ENCODE data around the gene C6orf15. TPM values are rescaled to one million over a fixed set of nuclear protein-coding genes. Genes with fewer than 3 reads are reported as not detected.

The C6orf15 gene
- total and polyA plus RNA-seq, 2 donors from 2014 or later: not detected

- no peak overlapping the region for H3K9ac ChIP-seq (ENCODE audit: low read length in 3 of 3)
- FAIRE-seq (no peak), DNase-seq (no peak)
- H3K27me3 ChIP-seq (ENCODE audit: control insufficient read depth, insufficient read depth, low read length): no peaks in the 10 kb centered on the region
- no peaks in the 10 kb centered on the region for H3K36me3 ChIP-seq (ENCODE audit: control insufficient read depth in 2 of 3, insufficient read depth in 3 of 3, low read length in 3 of 3)
- TF ChIP-seq CTCF (IDR thresholded peaks at IDR 0.05; ENCODE audit: borderline replicate concordance, extremely low read depth, insufficient read depth): no peak
- intact Hi-C loops (cut with DNase I): no loop called here
- H3K9me3 ChIP-seq (ENCODE audit: control insufficient read depth in 2 of 3, insufficient read depth in 1 of 3, low read length in 3 of 3): no peaks in the 10 kb centered on the region
- peaks cover 0 to 3% (median 2%) of the 10 kb centered on the region in 3 donors for H3K4me1 ChIP-seq (ENCODE audit: control insufficient read depth in 2 of 3, insufficient read depth in 2 of 3, low read depth in 1 of 3, low read length in 3 of 3)
- no peak overlapping the region for H3K27ac ChIP-seq (ENCODE audit: low read depth in 2 of 2, low read length in 2 of 2)
- H3K4me3 ChIP-seq (ENCODE audit: low read length in 3 of 3): no peak overlapping the region
Measured at GRCh38 chr6:31090973-31091364, 21.4 kb downstream of the C6orf15 start.

DNA sequence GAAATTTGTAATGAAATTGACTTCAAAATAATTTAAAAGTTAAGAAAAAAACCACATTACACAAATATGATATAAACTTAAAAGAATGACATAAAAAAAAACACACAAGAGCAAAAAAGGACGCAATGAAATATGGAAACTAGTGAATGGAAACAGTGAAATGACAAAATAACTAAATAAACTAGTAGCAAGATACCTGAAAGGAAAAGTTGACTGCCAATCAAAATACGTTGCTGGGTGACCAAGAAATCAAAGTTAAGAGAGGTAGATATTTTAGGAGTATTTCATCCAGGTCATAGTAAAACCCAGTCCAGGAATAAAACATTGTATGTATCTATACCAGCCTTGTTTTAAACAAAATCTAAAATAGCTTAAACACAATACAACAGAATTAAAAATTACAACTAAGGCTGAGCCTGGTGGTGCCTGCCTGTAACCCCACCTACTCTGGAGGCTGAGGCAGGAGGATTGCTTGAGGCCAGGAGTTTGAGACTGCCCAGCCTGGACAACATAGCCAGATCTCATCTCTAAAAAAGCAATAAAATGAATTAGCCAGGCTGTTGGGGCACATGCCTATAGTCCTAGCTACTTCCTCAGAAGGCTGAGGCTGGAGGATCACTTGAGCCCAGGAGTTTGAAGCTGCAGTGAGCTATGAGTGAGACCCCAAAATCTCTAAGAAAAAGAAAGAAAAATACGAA is 22.0 kb downstream of the C6orf15 start:
- Histone ChIP-seq H3K36me3 (ENCODE audit: control insufficient read depth in 2 of 3, insufficient read depth in 3 of 3, low read length in 3 of 3) (no peaks in the 10 kb centered on the region), H3K4me3 (ENCODE audit: low read length in 3 of 3) (no peak overlapping the region), H3K9me3 (ENCODE audit: control insufficient read depth in 2 of 3, insufficient read depth in 1 of 3, low read length in 3 of 3) (no peaks in the 10 kb centered on the region), H3K27me3 (ENCODE audit: control insufficient read depth, insufficient read depth, low read length) (no peaks in the 10 kb centered on the region), H3K4me1 (ENCODE audit: control insufficient read depth in 2 of 3, insufficient read depth in 2 of 3, low read depth in 1 of 3, low read length in 3 of 3) (peaks cover 0 to 3% (median 2%) of the 10 kb centered on the region in 3 donors), H3K27ac (ENCODE audit: low read depth in 2 of 2, low read length in 2 of 2) (no peak overlapping the region), H3K9ac (ENCODE audit: low read length in 3 of 3) (no peak overlapping the region)
- FAIRE-seq: no peak
- no peak for DNase-seq
- no peak for TF ChIP-seq CTCF (IDR thresholded peaks at IDR 0.05; ENCODE audit: borderline replicate concordance, extremely low read depth, insufficient read depth)
- intact Hi-C loops (cut with DNase I): no loop called here

DNA sequence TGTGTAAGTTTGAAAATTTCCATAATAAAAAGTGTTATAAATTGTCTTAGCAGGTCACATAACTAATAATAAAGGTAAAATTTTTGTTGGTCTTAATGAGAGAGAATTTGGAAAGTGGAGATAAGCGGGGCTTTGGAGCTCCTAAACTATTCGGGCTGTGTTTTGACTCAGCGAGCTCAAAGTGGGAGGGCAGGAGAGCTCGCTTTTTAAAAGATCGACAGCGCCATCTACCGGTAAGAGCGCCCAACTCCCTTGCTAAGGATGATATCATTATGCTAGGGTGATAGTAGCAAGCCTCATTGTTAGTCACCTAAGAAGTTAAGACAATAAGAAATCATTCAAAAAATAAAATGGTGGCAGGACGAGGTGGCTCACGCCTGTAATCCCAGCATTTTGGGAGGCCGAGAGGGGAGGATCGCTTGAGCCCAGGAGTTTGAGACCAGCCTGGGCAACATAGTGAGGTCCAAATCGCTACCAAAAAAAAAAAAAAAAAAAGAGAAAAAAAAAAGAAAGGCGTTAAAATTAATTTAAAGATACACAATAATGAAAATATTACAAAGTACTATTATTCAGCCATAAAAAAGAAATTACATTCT is 24.8 kb downstream of the C6orf15 start:
- no peaks in the 10 kb centered on the region for H3K27me3 ChIP-seq (ENCODE audit: control insufficient read depth, insufficient read depth, low read length)
- intact Hi-C loops (cut with DNase I): no loop called here
- peak; percentile 86 for TF ChIP-seq CTCF (IDR thresholded peaks at IDR 0.05; ENCODE audit: borderline replicate concordance, extremely low read depth, insufficient read depth)
- peak in 4 of 5 donors; percentile 81 to 94 (median 86) for DNase-seq
- H3K27ac ChIP-seq (ENCODE audit: low read depth in 2 of 2, low read length in 2 of 2): no peak overlapping the region
- no peaks in the 10 kb centered on the region for H3K9me3 ChIP-seq (ENCODE audit: control insufficient read depth in 2 of 3, insufficient read depth in 1 of 3, low read length in 3 of 3)
- H3K4me1 ChIP-seq (ENCODE audit: control insufficient read depth in 2 of 3, insufficient read depth in 2 of 3, low read depth in 1 of 3, low read length in 3 of 3): no peaks in the 10 kb centered on the region
- H3K4me3 ChIP-seq (ENCODE audit: low read length in 3 of 3): no peak overlapping the region
- FAIRE-seq: peak; percentile 87
- H3K36me3 ChIP-seq (ENCODE audit: control insufficient read depth in 2 of 3, insufficient read depth in 3 of 3, low read length in 3 of 3): no peaks in the 10 kb centered on the region
- H3K9ac ChIP-seq (ENCODE audit: low read length in 3 of 3): no peak overlapping the region
